Retinal pigment epithelial cell (primary cell): ENCODE results near the gene SMIM20.

Experiments used
- DNase-seq: peaks from one replicate; pipeline ENCODE4 v3.0.0-alpha.2; 2010; ENCODE audit warnings: low read depth
- H3K4me3 ChIP-seq: 2 replicates; pipeline ENCODE4 v1.5.1; 2011; ENCODE audit warnings: mild to moderate bottlenecking, low read length, control low read depth, moderate library complexity
- CTCF ChIP-seq: conservative IDR thresholded peaks from 2 replicates; pipeline ENCODE4 v1.5.1; 2011; ENCODE audit warnings: low read depth, low read length, control low read depth, inconsistent platforms

Gene SMIM20

GRCh38 chr4:25882226-25882625 is 31.8 kb upstream of the SMIM20 start:
- H3K4me3 ChIP-seq: no peak overlapping the region
- no peak for DNase-seq
- no peak for TF ChIP-seq CTCF

DNA sequence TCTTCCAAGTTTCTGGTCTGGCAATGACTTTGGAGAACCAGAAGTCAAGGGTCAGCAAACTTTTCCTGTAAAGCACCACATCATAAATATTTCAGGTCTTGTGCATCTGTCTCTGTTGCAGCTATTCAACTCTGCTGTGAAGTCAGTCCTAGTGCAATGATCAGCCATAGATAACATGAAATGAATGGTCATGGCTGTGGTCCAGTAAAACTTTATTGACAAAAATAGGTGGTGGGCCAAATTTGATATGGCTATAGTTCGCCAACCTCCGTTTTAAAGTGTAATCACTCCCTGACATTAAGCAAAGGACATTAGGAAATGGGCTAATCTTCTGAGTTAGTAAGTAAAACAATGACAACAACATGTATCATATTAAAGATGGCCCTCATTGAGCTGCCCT is 30.5 kb upstream of the SMIM20 start:
- no peak for DNase-seq
- TF ChIP-seq CTCF: no peak
- no peak overlapping the region for H3K4me3 ChIP-seq

- TF ChIP-seq CTCF: no peak
- no peak for DNase-seq
- H3K4me3 ChIP-seq: no peak overlapping the region
Observed at GRCh38 chr4:25884031-25884782, 29.8 kb upstream of the SMIM20 start.

DNA sequence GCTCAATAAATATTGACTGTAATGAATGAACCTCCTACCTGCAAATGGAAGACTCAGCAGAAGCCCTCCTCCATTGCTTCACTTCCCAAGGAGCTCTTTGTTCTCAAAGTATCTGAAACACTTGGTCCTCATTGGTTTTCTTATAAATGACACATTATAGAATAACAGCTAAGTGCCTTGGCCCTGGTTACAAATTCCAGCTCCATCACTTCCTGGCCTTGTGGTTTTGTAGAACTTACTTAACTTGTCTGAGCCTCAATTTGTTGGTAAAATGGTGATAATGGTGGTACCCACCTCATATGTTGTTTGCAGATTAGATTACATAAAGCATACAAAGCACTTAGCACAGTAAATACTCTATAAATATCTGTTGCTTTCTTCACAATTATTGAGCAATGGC is 25.2 kb upstream of the SMIM20 start:
- no peak for TF ChIP-seq CTCF
- H3K4me3 ChIP-seq: no peak overlapping the region
- no peak for DNase-seq

DNA sequence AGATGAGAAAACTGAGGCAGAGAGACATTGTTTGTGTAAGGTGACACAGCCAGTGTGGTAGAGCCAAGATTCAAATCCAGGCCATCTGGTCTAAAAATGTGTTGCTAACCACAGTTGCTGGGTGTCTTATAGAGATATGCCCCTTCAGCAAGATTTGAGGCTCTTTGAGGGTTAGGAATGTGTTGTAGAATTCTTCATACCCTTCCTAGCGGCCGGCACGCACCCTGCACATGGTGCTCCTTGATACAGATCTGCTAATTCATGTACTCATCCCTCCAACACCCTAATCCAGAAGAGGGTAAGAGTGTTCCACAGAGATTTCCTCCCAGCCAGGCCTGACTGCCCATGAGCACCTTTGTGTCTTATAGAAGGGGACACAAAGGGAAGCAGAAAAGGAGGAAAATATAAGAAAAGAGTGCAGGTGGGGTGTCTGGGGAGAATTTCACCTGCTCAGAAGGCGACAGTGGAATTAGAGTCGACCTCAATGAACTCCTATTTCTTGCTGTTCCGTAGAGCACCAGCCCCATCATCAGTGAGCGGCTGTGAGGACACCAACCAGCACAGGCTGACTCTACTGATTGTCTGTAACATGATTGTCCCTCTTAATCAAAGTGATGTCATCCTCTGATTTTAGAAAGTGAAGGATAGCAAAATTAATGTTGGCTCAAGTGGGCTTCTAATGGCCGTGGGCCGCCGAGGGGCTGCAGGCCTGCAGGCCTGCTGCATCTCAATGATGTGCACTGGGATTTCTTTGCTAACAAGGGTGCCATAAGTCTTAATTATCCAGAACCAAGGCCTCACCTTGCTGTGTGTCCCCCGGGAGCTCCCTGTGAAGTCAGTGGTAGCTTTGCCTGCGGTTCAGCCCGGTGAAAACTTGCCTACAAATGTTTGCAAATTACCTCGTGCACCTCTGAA is 24.2 kb upstream of the SMIM20 start:
- no peak for TF ChIP-seq CTCF
- no peak for DNase-seq
- H3K4me3 ChIP-seq: no peak overlapping the region

DNA sequence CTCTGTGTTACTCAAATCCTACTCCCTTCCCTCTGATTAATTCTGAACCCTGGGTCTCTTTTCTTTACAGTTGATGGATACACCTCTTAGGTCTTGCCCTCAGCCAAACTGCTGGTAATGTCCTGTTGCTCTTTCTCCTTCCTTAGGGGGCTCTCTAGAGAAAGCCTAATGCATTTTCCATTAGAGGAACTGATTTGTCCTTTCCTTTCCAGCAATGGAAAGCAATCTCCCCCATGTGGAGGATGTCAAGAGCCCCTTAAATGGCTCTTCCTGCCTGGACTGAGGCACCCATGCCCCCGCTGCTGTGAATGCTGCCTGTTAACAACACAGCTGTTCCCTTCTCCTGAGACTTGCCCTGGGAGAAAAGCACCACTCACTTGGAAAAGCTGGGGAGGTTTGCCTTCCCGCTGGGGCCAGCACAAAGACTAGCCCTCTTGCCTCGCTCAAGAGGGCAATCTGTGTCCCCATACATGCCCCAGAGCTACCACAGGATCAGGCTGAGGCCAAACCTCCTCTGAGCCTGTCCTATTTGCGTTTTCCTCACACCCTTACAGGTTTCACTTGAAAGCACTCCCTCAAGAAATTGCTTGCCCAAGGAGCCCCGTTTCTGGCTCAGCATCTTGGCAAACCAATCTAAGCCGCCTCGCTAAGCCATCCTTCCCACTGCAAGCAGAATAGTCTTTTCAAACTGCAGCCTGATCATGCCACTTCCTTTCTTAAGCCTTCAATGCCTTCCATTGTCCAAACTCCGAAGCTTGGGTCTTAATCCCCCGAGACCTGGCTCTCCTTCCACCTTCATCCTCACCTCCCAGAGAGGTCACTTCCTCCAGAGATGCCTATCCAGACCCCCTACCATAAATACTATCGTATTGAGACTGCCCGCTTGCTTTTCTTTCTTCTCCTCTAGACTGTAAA is 23.2 kb upstream of the SMIM20 start:
- TF ChIP-seq CTCF: peak; percentile 4
- H3K4me3 ChIP-seq: no peak overlapping the region
- no peak for DNase-seq
